ENCODE measurements around the gene MVB12B. TPM values are rescaled to one million over a fixed set of nuclear protein-coding genes. Genes with fewer than 3 reads are reported as not detected.
"Not testable (repeated sequence)": the region's sequence is repeated elsewhere in the genome, so short reads cannot be mapped to it uniquely, and the experiment has no call there.

The MVB12B gene
- polyA plus RNA-seq, 3 donors, result 1.9 to 6.2 (median 4.7) TPM

DNA sequence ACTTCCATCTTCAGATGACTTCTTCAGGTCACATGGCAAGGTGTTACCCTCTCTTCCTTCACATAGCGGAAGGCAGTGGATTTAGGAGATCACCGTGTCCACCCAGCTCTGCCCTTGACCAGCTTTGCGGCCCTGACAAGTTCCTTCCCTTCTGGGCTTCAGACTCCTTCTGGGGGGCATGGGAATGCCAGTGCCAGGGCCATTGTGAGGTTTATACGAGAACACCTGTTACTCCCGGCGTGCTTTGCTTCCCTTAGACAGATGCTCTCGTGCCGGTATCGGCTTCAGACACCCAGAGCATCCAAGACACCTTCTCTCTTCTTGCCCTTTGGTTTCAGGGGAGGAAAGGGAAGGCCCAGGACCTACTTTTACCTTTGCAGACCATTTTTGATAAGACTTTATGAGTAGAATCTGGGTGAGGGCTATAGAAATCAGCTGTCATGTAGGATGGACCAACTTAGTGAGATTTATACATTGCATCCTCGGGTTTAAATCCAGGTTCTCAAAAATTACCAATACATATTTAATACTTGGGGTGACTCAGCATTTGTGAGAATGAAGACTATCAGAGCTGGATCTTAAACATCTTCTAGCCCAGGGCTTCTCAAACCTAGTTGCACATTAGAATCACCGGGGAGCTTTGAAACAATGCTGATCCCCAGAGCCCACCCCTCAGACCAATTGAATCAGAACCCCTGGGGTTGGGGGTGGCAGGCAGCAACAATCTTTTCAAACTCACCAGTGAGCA lies 138.2 kb downstream of the MVB12B start:
- WGBS, 3 donors, result 97% methylated on average over 11 of the region's 11 CpGs
- no peak overlapping the region for H3K27ac ChIP-seq (ENCODE audit: low read depth, low read length)

DNA sequence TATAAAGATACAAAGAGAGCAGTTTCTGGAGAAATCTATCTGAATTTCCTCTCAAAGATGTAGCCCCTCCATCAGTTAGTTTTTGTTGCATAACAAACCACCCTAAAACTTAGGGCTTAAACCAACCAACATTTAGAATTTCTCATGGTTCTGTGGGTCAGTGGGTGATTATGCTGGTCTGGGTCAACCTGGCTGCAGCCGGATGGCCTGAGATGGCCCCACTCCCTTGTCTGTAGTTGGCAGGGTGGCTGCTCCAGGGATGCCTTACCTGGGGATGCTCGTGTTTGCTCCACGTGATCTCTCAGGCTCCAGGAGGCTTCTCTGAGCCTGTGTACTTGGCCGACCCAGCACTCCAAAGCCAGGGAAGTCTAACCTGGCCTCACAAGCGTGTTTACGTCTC lies 139.3 kb downstream of the MVB12B start:
- no peak overlapping the region for H3K27ac ChIP-seq (ENCODE audit: low read depth, low read length)
- WGBS, 3 donors, result 93 to 97% (median 96%) methylated on average over 6 of the region's 6 CpGs

DNA sequence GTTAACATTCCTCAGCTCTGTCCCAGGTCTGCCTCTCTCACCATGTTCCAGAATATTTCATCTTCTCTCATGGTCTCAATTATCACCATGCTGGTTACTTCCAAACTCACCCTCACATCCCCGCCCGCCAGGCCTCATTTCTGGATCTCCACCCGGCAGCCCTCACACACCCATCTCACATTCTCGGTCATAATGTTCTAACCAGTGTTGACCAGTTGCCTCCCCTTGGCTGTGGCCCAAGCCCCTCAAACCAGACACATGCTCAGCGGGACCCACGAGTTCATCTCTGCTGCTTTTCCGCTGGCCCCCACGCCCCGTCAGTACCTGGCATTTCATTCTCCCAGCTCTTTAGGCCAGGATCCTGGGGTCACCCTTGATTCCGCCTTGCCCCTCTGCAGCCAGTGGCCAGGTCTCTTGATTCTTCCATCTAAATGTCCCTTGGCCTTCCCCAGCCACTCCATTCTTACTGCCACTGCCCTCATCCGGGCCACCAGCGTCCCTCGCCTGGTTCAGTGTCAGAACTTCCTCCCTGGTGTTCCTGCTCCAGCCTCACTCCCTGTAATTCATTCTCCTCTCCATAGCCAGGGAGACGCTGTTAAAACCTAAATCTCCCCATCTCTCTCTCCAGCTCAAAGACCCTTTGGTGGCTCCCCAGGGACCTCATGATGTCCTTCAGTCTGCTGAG lies 141.7 kb downstream of the MVB12B start:
- 82 to 88% (median 86%) methylated on average over 14 of the region's 14 CpGs for WGBS, 3 donors

DNA sequence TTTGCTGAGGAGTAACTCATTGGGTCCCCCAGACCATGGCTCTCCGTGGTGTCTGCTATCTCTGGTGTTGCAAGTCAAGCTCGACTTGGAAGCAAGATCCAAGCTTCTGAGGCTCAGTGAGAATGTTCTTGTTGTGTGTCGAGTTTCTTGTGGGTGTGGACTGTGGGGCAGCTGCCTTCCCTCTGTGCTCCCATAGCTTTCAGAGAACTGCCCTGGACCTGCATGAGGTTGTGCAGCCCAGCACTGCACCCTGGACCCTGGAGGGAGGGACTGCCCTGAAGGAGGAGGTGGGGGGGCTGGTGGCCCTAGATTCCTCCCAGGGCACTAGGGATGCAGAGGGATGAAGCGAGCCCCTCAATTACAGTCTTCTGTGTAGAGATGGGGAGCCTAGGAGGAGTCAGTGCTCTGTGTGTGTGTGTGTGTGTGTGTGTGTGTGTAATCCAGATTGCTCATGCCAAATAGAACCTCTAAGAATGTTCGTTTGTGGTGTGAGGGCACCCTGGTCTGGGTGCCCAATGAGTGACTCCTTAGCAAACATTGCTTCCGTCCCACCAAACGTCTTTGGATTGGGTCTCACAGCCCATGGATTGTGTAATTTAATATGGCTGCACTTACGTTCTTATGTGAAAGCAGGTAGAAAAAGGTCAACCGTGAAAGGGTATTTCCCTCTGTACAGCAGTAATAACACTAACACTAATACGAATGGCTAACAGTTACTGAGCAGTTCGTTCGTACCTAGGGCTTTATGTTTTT lies 143.8 kb downstream of the MVB12B start:
- H3K27ac ChIP-seq (ENCODE audit: low read depth, low read length), result no peak overlapping the region
- WGBS, 3 donors, result 52 to 84% (median 55%) methylated on average over 12 of the region's 12 CpGs

More for the DNA sequence above, 141.7 kb downstream of the MVB12B start:
- no peak overlapping the region for H3K27ac ChIP-seq (ENCODE audit: low read depth, low read length)

DNA sequence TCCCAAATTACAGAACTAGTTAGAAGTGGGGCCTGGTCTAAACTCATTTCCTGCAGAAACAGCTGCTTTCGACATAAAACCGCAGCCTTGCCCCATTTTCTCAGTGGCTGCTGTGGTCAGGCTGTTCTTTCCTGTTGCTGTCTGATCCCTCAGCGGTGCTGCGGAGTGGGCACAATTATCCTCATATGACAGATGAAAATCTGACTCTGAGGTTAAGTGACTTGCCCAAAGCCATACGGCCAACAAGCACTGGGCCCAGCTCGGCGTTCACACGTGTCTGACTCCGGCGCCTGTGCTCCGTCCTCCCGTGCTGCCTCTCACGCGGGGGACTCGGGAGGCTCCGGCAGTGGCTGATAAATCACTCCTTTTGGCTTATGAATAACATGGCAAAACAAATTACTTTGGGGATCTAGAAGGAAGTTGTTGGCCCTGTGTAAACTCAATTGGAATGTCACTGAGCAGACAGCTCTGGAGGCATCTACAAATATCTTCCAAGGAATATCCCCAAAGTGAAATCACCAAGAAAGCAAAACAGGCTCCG lies 144.5 kb downstream of the MVB12B start:
- no peak overlapping the region for H3K27ac ChIP-seq (ENCODE audit: low read depth, low read length)
- 33 to 60% (median 35%) methylated on average over 17 of the region's 17 CpGs for WGBS, 3 donors

DNA sequence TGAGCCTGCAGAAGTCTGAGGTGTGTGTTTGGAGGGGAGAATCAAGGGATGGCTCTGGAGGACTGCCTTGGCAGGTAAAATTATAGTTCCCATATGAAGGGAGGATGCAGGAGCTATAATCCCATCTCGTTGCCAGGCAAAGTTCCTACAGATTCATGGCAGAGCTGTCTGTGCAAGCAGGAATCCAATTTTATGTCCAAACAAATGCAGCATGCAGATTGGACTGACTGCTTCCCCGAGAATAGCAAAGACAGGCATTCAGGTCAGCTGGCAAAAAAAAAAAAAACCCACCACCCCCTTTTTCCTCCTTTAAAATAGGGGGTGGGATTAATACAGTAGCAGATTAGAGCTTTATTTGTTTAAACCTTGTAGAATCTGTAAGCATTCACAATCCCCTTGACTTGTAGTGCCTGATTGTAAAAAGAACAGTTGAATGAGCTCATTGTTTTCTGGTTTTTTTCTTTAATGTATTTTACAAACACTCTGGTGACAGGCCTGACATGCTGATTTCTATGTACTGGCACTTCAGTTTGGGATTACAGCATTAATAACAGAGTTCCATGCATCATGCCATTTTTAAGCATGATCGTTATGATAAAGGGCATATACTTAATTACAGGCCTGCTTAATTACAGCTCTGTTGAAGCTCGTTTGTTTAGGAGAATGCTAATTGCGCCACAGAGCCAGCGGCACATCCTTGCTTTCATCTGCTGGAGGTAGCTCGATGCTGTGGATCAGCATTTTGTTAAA lies 145.7 kb downstream of the MVB12B start:
- WGBS, 3 donors, result 67 to 82% (median 71%) methylated on average over 7 of the region's 7 CpGs
- H3K27ac ChIP-seq (ENCODE audit: low read depth, low read length), result no peak overlapping the region

DNA sequence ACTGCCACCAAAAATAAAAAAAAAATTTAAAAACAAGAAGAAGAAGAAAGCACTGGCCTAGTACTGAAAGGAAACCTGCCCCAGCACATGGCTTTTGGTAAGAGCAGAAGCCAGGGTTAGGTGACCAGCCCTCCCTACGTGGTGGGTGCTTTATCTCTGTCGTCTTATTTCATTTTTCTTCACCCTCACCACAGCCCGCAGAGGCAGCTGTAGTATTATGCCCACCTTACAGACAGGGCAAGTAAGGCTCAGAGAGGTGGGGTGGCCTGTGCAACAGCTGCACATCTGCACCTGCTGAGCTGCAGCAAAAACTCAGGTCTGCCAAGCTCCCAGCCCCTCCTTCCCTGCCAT lies 146.3 kb downstream of the MVB12B start:
- WGBS, 3 donors, result 73 to 88% (median 77%) methylated on average over 3 of the region's 3 CpGs
- H3K27ac ChIP-seq (ENCODE audit: low read depth, low read length), result no peak overlapping the region

DNA sequence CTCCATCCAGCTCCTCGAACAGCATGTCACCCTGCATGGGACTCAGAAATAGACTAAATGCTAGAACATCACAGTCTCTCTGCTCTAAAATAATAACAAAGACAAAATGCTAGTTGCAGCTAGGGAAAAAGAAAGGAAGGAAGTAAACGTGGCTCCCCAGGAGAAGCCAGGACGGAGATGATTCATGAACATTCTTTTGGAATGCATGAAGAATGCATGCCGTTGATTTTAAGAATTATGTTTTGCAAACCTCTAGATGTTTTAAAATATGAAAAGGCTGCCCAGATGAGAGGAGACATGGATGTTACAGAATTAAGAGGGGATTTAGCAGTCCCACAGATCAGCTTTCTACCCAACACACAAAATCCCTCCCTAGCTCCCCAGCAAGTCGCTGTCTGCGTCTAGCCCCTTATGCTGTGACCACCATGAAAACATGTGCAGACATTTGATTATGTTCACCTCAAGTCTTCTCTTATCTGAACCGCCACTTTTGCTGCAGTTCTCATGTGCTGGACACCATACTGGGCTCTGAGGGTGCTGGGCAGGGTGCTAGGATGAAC lies 147.7 kb downstream of the MVB12B start:
- WGBS, 3 donors, result 66 to 89% (median 75%) methylated on average over 7 of the region's 7 CpGs

DNA sequence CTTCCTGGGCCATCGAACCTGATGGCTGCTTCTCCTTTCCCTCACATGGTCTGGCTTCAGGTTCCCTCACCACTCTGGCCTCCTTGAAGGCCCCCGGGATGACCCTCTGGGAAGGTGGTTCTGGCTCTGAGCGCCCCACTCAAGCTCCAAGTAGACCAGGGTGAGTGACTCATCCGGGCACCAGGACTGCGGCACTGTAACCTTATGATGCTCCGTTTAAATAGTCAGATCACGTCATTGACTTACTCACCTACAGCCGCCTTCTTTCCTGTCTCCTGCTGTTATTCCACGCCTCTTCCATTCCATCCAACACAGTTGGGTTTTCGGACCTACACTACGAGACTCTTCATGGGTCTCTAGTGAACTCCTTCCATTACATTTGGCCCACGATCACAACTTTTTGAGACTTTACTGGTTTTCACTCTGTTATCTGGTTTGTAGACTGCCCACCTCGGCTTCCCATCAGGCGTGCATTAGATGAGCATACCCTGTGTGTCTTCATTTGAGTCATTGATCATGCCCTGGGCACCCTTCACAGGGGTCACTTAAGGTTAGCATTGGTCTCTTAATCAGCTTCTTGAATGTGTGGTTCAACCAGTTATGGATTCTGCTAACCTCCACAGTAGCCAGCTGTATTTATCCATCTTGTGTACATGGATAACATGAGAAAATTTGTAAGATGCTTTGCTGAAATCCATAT lies 148.3 kb downstream of the MVB12B start:
- WGBS, 3 donors, result 96 to 98% (median 97%) methylated on average over 14 of the region's 14 CpGs
- H3K27ac ChIP-seq (ENCODE audit: low read depth, low read length), result no peak overlapping the region

More for the DNA sequence above, 147.7 kb downstream of the MVB12B start:
- no peak overlapping the region for H3K27ac ChIP-seq (ENCODE audit: low read depth, low read length)

DNA sequence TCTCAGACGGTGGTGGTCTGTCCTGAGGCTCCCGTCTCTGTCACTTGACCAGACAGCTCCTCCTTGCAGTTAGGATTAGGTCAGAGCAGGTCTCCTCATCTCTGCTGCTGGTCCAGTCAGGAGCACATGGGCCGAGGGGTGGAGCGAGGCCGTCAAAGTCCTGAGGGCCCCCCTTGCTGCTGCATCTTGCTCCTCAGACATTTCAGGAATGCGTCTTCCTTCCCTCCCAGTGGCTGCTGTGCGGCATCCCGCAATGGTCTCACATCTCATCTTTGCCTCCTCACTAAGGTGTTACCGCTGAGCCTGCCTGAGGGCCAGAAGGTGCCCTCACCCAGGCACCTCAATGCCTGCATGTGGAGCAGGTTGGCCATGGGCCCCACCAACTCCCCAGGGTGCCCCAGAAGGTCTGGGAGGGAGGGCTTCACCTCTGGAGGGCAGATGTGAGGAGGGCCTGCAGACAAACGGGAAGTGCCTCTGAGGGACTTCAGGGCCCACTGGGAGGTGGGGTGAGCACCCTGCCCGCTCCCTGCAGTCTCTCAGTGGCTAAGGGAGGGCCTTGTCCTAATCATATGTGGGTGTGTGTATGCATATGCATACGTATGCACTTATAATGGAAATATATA lies 149.4 kb downstream of the MVB12B start:
- 83 to 94% (median 88%) methylated on average over 11 to 12 of the region's 12 CpGs for WGBS, 3 donors
- H3K27ac ChIP-seq (ENCODE audit: low read depth, low read length), result no peak overlapping the region

DNA sequence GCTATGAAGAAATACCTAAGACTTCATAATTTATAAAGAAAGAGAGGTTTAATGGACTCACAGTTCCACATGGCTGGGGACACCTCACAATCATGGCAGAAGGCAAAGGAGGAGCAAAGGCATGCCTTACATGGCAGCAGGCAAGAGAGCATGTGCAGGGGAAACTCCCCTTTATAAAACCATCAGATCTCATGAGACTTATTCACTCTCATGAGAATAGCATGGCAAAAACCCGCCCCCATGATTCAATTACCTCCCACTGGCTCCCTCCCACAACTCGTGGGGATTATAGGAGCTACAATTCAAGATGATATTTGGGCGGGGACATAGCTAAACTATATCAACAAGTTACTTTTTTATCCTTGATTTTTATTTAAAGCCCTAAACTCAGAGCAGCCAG lies 150.8 kb downstream of the MVB12B start:
- 91 to 94% (median 92%) methylated on average over 3 of the region's 3 CpGs for WGBS, 3 donors
- H3K27ac ChIP-seq (ENCODE audit: low read depth, low read length), result not testable (repeated sequence)

DNA sequence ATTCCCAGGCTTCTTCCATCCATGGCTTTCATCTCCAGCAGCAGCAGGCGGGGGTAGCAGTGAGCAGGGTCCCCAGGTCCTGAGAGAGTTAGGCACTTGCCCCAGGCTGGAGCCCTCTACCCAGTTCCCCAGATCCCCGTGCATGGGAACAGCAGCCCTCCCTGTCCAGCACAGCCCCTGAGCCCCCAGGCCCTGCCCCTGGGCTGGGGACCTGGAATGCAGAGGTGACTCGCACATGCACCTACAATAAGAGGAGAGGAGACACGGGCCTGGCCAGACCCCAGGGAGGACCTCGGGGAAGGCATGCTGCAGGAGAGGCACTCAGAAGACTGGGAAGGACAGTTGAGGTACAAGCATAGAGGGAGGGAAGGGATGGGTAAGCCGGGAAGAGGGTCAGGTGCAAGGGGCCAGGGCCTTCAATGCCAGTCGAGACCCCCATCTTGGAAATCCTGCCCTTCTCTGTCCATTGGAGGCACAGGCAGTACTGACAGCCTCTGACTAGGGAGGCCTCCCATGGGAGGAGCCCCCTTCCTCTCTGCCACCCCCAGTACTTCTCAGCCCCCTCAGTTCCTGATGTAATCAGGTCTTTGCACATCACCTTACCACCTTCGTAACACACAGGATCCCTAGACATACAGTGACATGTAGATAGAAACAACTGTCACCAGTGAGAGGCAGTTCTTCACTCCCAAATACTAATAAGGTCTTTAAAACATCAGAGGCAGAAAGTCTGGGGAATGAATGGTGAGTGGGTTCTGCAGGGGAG lies 151.8 kb downstream of the MVB12B start:
- WGBS, 3 donors, result 90 to 94% (median 90%) methylated on average over 8 of the region's 8 CpGs

DNA sequence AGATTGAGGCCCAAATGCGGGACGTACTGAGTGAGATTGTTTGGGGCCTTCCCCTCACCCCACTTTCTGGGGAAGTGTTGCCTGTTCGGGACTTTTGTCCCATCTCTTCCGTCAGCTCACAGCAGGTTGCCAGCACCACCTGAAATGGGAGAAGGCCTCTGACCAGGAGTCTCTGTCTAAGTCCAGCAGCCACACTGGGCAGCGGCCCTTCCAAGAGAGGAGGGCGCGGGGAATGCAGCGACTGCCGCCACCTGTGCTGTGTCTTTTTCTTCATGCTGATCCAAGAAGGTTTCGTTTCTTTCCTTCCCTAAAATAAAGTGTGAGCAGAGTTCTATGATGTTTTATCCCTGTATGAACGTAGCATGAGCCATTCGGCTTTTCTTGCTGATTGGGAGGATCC lies 152.9 kb downstream of the MVB12B start:
- WGBS, 3 donors, result 93 to 96% (median 95%) methylated on average over 12 of the region's 12 CpGs
- no peak overlapping the region for H3K27ac ChIP-seq (ENCODE audit: low read depth, low read length)

More for the DNA sequence above, 151.8 kb downstream of the MVB12B start:
- no peak overlapping the region for H3K27ac ChIP-seq (ENCODE audit: low read depth, low read length)

DNA sequence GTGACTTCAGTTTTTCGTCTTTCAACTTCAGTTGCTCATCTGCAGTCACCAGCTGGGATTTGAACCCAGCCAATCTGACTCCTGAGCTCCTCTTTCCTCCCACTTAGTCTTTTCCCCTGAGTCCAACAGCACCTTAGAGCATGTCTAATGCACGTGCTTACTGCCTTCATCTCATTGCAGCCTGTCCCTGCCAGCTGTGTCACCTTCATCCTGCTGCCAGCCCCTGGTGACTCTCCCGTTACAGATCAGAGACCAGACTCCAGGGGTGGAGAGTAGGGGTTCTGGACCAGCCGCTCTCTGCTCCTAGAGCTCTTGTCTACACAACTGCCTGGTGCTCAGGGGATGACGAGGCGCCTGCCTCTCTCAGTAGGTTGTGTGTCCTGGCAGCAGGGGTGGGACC lies 154.2 kb downstream of the MVB12B start:
- 84 to 97% (median 93%) methylated on average over 6 of the region's 6 CpGs for WGBS, 3 donors
- H3K27ac ChIP-seq (ENCODE audit: low read depth, low read length), result no peak overlapping the region

DNA sequence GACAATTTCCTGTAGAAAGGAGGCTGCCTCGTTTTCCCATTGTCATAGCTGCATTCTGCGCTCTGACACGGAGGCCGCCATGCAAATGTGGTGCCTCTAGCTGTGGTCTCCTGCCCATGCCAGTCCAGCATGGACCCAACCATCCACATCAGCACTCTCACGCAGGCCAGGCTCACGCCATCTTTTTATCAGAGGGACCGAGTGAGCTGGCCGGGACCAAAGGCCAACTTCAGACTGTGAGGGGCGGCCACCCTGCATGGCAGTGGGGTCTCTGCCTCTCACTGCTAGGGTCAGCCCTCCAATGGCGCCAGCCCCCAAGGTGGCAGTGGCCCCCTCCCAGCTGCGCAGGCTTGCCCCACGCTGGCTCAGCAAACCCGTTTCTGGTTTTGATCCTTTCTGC lies 155.2 kb downstream of the MVB12B start:
- H3K27ac ChIP-seq (ENCODE audit: low read depth, low read length), result no peak overlapping the region
- WGBS, 3 donors, result 91 to 95% (median 94%) methylated on average over 13 of the region's 13 CpGs

DNA sequence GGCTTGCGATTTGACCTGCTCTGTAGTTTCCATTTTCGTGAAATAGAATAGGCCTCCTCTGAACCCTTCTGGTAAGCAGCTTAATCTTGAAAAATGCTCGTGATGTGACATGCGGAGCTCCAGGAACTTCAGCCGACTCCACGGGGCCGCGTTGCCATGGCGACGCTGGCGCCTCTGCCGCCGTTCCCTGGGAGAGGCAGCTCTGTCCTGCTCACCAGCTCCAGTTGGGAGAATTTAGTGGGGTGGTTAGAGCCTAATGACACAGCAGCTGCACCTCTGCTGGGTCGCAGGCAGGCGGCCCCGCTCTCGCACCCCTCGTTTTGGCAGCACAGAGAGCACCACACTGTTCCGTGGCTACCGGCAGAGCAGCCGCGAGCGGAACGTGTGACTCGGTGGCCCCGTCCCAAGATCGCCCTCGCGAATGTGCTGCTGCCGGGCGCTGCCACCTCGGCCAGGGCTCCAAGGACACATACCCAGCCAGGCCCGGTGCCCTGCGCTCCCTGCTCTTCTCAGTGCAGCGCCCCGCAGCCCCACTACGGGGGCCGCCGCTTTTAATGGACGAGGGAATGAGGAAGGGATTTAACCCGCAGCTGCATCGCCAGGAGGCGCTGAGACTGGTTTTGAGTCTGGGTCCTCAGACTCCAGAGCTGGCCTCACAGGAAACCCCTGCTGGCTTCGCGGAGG lies 155.9 kb downstream of the MVB12B start:
- no peak overlapping the region for H3K27ac ChIP-seq (ENCODE audit: low read depth, low read length)
- WGBS, 3 donors, result 67 to 80% (median 80%) methylated on average over 45 of the region's 45 CpGs

Measured in adipose tissue (tissue), 3 donors.